ENCODE results near the gene CELF6.
A peak's percentile ranks its signal among the peaks of the same experiment; 100 is the strongest.
"Not testable (repeated sequence)": the region's sequence is repeated elsewhere in the genome, so short reads cannot be mapped to it uniquely, and the experiment has no call there.

Gene CELF6

DNA sequence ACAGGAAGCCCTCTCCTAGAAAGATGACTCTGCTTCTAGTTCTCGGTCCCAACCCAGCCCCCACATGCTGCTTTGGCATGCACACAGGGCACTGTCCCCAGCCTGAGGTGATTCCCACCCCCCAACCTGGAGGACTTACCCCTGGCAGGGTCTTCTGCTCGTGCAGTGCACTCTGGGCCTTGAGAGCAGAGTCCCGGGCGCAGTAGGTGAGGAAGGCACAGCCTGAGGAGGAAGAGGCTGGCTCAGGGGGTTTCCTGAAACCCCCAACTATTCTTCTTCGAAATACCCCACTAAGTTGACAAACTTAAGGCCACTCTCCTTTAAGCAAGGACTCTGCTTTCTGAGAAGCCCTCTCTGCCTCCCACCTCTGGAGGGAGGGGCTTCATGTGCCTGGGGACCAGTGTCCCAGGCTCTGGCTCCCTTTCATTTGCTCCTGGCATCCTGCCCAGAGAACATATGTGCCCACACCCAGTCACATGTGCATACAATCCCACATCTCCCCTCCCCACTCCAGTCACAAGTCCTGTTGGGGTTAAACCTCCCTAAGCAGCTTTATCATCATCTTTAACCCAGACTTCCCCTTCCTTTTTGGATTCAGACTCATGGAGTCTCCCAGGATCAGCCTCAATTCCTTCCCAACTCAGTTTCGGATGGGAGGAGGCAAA is 4.1 kb downstream of the CELF6 start:
- no peak for DNase-seq

DNA sequence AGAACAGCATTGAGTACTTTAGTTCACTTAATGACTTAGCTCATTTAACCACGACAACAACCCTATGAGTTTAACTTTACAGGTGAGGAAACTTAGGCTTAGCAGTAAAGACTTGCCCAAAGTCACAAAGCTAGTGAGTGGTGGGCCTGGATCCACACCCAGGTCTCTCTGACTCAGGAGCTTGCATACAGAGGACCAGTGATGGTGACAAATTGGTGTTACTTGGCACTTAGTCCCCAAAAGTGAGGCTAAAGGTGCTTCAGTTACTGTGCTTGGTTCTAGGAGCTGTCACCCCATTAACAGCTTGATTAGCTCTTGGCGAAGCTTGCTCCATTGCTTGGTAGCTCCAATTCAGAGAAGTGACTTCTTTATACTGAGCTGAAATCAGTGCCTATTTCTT is 6.1 kb downstream of the CELF6 start:
- no peak for DNase-seq

DNA sequence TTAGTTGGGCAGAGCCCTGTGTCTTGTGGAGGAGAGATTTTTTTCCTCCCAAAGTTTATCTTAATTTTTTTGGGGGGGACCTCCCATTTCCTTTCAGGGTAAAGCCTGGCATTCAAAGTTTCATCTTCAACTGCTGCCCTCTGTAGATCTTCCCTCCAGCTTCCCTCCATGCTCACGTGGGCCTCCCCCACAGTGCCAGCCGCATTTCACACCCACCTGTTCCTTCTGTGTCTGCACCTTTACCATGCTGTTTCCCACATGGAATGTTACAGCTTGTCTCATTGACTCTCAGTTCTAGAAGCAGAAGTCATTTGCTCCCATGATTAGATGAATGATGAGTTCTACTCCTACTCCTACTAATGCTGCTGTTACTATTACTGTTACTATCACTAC is 6.5 kb downstream of the CELF6 start:
- no peak for DNase-seq

DNA sequence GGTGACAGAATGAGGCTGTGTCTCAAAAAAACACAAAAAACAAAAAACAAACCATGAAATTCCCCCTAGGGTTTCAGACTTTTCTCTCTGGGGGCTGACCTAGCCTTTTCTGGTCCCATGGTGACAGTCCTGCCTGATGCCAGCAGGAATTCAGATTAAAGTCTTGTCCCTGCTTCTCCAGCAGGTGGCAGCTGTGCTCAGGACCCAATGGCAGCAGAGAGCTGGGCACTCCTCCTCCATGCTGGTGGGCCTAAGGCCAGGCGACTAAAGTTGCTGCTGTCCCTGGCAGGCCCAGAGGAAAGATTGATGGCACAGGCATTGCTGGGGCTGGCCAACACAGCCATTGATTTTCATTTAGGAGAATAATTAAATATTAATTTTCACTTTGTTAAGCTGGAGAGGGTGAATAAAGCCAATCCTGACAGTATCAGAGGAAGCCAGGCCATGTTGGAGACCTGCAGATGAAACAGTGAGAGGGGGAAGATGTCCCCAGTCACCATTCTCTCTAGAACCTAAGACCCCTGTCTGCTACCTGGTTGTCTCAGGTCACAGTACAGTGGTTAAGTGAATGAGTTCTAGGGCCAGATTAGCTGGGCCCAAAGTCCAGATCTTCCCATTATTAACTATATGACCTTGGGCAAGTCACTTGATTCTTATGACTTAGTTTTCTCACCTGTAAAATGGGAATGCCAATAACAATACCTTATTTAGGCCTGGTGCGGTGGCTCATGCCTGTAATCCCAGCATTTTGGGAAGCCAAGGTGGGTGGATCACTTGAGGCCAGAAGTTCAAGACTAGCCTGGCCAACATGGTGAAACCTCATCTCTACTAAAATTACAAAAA is 7.1 kb downstream of the CELF6 start:
- peak; percentile 67 to 71 for DNase-seq

DNA sequence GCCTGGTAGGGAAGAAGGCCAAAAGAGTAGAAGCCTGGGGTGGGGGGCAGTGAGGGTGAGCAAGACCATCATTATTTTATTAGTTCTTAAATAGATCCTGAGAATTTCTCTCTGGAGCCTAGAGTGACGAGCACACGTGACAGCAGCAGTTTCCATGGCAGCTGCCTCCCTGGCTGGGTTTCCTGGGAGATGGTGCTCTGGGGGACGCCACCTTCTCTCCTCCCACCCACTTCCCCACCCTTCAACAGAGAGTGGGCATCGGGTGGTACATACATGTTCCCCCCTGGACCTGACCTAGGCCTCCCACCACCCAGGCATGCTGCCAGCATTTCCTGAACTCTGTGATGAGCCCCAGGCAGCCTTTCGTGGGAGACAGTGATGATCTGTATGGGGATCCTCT is 12.9 kb downstream of the CELF6 start:
- DNase-seq = no peak

DNA sequence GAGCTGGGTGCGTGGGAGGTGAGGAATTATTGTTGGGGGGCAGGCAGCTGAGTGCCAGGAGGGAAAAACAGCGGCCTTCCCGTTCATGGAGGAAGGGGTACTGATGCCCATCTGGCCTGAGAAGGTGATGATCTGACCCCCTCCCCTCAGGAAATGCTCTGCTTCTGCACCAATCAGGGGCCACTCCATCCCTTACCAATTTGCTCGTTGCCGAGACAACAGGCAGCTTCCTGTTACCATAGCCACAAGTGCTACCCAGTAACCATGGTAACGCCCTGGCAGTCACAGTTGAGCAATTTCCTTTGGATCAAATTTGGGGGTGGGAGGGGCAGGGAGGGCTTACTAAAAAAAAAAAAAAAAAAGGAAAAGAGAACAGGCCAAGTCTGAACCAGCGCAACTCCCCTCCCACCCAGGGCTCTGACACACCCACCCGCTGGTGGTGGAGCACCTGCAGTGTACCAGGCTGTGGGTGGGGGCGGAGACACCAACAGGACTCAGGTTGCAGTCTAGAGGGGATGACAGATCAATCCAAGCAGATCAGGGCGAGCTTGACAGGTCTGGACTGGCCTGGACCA is 13.7 kb downstream of the CELF6 start:
- DNase-seq = peak; percentile 50 to 64

DNA sequence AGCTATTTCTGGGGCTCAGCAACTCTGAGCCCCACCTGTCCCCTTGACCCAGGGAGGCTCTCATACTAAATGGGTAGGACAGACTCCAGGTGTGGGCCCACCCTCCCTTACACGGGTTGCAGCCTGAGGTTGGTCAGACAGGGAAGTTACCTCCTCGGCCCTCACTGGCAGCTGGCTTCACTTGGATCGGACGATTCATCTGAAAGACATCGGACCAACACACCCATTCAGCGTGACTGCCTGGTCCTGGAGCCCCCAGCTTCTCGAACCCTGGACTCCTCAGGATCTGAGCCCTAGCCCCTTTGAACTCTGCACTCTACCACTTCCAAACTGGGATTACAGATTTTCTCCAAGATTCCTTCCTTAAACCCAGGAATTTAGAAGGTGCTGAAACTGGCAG is 15.4 kb downstream of the CELF6 start:
- no peak for DNase-seq

DNA sequence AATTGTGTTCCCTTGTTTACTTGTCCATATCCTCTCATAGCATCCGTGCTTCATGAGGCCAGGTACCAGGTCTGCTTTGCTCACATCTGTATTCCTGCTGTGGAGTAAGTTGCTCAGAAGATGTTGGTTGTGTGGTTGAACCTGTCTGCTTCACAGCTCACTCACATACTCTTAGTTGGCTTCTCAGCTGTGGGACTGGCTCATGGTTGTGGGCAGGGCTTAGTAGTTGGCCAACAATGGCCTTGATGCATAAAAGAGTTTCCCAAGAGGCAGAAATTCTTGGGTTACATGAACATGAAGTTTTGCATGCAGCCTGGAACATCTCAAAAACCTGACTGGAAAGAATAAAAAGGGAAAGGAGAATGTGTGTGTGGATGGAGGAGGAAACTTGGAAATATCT is 17.0 kb downstream of the CELF6 start:
- no peak for DNase-seq

DNA sequence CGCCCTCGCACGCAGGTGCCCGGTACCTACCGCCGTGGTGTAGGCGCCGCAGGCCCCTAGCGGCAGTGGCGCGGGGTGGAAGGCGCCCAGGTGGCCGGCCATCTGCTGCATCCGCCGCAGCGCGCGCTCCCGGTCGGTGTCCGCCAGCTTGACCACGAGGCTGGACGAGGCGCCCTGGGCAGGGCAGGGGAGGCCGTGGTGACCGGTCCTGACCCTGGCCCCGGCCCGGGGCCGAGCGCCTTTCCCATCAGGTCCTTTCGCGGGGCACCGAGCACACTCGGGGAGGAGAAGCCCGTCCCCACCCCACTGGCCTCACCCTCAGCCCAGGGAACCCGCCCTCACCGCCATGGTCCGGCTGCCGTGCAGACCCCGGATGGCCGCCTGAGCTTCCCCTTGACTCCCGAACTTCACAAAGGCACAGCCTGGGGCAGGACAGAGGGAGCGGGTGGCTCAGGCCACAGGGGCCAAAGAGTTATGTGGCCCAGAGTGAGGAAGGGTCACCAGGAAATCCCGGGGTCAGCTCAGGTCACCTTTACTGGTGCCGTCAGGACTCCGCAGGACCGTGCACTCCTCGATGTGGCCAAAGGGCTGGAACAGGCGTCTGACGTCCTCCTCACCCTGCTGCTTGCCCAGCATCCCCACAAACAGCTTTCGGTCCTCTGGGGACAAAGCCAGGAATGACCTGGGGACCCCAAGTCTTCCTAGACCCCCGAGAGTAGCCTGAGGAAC is 30.2 kb downstream of the CELF6 start:
- no peak for DNase-seq

DNA sequence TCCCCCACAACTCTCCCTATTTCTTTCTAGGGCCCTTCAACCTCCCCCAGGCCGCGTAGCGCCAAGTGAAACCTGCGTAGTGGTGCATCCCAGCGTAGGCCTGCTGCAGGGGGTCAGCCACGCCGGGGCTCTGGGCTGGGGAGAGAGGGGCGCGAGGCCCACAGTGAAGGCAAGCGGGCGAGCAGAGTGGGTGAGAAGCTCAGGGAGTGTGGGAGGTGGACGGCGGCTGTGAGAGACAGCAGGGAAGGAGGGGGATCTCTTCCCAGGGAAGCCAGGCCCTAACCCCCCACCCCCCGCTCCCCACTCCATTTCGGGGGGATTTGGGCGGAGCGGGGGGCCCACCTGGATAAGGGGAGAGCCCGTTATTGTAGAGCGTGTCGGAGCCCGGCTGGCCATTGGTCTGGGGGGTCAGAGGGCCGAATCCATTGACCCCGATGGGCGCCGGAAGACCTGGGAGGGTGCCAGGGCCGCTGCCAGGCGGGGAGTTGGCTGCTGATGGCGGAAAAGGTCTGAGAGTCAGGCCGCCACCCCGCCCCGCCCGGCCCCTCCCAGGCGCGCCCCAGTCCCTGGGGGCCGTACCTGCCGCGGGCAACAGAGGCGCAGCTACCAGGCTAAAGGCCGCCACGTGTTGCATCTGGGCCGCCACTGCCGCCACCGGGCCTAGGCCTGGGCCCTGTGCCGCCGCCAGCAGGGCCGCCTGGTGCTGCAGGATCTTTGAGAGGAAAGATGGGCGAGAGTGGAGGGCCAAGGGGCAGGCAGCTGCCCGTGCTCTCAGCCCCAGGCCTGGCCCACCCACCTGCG is 31.0 kb downstream of the CELF6 start:
- no peak for DNase-seq

DNA sequence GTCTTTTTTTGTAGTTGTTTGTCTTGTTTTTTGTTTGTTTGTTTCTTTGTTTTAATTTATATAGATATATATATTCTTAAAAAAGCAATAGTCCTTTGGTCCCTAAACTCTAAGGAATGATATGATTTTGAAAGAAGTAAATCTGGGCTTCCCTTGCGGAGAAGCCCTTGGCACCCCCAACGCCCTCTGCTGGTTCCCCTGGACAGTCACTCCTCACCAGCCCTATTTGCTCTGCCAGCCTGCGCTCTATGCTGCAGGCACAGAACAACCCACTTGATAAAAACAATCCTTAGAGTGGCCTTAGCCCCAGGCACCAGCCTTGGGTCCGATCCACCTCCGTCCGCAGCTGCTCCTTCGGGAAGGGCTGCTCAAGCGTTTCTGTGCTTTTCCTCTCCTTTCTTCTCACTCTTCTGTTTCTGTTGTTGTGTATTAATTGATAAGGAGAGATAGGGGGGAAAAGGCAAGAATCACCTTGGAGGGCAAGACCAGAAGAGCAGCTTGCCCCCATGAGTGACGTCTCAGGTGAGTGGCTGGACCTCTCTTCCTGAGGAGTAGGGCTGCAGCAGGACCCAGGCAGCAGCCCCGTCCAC is 33.9 kb downstream of the CELF6 start:
- DNase-seq = no peak

DNA sequence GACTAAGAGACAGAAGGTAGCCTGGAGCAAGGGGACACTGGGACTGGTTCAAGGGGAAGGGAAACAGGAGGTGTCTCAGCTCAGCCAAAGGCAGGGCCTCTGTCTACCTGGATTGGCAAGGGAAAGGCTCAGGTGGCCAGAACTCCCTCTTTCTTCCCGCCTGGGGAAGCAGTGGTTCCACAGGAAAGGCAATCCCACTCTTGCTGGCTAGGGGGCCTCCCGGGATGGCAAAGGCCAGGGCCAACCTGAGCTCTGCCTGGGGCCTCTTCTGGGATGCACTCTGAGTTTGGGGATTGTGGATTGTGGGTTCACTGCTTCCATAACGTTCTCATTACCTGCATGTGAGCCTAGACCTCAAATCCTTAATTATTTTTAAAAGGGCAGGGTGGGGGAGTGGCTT is 34.6 kb downstream of the CELF6 start:
- DNase-seq = no peak

DNA sequence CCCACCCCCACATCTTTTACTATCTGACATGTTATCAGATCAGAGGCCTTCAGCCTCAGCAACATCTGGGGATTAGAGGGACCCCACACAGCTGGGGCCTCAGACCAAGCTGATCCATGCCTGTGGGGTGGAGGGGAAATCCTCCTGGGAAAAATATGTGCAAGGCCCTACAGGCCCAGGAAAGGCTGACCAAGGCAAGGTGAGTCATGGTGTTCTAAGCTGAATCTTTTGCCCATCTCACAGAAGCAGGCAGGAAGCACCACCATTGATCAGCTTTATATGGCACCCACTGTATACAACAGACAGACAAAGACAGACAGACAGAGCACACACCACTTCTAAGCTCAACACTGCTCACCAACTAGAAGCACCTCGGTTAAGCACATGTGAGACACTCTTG is 35.2 kb downstream of the CELF6 start:
- no peak for DNase-seq

DNA sequence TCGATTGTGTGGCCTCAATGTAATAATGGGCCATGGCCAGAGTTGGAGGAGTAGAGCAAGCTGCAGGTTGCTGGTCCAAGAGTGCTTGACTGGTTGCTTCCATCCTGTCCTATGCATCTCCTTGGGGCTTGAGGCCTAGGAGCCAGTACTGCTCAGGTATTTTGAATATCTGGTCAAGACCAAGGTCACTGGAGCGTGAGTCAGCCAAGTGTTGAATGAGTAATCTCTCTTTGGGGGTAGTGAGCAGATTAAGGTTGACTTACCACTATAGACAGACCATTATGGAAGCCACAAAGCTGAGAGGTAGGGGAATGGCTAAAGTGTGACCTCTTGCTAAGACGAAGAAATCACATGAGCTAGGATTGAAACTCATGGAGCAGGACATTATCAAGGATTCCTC is 38.2 kb downstream of the CELF6 start:
- no peak for DNase-seq

DNA sequence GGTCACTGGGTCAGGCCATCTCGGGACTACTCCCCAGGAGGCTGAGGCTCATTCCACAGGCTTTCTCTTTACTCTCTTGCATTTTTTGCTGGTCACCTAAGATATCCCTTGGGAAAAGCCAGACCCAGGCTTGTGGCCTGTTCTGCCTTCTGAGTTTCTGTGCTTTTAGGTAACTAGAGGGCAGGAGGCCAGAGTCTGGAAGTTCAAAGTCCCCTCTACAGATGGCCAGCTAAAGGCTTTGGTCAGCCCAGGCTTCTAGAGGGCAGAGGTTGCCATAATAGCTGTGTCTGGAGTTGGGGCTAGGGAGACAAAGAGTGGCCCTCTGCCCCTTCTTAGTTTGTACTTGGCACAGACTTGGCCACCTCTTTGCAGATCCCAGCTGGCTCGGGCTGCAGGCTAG is 39.2 kb downstream of the CELF6 start:
- DNase-seq = no peak

DNA sequence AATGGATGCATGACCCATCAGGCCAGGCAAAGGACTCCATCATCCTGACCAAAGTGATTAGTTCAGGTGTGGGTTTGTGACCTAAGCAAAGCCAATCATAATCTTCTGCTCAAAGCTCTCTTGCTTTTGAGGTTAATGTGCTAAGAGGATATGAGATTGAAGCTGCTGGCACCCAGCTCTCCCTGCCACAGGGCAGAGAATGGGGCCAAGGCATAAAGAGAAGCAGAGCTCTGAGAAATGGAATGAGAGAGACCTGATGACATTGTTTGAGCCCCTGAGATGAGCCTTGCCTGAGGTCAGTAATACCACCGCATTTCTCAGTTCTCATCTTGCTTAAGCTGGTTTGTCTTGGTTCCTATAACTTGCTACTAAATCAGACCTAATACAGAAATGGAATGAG is 41.2 kb downstream of the CELF6 start:
- DNase-seq = no peak

DNA sequence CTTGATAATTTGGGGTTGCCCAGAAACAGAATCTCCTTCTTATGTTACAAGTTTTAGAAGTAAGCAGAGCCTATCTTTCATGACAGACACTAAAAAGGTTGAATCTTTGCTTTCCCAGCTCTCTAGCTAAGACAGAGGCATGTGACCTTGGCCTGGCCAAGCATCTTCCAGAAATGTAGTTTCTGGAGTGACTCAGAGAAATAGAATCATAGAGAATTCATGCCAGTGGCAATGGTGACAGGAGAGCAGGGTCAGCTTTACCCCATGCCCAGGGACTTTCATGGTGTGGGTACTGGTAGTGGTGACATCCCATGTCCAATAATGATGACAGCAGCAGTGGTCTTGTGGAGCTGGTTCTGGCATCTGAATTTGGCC is 43.6 kb downstream of the CELF6 start:
- DNase-seq = no peak

DNA sequence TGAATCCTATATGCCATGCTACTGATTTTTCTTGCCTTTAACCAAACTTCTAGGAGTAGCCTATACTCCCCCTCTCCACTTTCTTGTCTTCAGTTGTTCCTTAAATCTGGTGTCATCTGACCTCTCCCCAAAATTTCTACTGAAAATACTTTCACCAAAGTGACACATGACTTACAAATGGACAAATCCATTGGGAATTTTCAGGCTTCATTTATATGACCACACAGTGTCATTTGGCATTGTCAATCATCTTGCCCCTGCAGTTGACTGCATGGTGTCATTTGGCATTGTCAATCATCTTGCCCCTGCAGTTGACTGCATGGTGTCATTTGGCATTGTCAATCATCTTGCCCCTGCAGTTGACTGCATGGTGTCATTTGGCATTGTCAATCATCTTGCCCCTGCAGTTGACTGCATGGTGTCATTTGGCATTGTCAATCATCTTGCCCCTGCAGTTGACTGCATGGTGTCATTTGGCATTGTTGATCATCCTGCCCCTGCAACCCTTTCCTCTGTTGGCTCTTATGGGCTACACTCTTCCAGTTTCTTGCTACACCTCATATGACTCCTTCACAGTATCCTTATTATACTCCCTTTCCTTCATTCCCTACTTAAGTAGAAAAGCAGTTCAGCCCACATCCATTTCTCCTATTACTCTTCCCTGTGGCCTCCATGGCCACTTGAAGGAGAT is 44.2 kb downstream of the CELF6 start:
- DNase-seq = not testable (repeated sequence)

DNA sequence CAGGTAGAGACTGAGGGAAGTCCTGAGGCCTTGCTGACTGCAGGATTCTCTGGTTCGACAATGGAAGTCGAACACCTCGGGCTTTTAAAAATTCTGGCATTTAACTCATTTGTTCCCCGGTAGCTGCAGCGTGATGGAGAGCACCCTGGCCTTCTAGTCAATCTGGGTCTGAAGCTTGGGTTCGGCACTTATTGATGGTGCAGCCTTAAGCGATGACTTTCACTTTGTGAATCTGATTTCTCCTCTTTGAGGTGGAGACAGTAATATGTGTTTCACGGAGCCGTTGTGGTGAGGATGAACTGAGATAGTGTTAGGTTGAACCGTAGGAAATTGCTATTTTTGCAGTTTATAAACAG is 47.0 kb downstream of the CELF6 start:
- no peak for DNase-seq

DNA sequence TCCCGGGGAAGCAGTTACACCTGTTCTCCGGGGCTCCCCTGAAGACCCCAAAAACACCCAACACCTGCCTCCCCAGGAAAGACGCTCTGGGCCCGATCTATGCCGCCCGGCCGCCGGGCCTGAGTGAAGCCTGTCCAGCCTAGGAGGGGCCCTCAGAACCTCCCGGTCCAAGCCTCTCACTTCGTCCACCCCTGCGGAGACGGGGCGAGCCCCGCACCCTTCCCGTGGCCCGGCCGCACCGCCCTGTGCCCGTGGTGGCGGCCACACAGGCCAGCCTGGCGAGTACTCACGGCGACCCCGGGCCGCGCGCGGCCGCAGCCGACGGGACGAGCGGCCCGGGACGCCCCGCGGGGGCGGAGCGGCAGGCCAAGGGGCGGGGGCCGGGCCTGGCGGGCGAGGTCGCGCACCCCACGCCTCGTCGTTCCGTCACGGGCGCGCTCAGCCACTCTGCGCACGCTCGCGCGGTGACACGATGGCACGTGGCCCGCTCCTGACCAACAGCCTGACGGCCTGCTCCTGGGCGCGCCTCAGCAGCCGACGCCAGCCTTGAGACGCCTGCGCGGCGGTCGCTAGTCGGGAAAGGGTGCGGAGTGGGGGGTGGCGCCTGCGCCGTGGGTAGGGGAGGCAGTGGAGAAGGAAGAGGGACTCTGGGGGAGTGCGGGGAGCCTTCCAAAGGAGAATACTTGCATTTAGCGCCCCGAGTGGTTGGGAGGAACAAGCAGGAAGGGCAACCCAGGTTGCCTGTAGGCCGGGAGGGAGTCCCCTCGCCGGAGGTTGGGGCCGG is 47.6 kb downstream of the CELF6 start, which contains the start of gene PARP6:
PARP6 (minus strand) TSS at position 342 of the 784 bp plus-strand sequence. CDS start 5,077 bp downstream, outside the sequence.
- peak; percentile 94 for DNase-seq

DNA sequence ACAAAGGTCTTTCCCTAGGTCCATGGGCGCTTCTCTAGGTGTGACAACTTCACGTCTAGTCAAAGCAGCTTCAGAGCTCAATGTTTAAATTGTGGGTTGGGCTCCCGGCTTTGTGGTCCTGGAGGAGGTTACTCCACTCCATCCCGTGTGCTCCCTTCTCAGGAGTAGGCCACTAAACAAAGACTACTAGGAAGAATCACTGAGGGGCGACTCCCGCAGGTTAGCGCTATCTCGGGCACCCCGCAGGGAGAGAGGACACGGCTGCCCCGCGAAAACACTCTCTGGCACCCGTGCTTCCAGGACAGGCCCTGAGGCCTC is 48.1 kb downstream of the CELF6 start:
- no peak for DNase-seq
